BLaER1 treated with 17β-estradiol and CSF1 and Interleukin-3, amounts not matched to agents 10 nM and 100 nM (cell line): ENCODE measurements around the gene TGM1.
"Not testable (repeated sequence)": the region's sequence is repeated elsewhere in the genome, so short reads cannot be mapped to it uniquely, and the experiment has no call there.

Experiments used
- H3K27ac ChIP-seq, 11 experiments: shearing (Covaris generic); formaldehyde crosslinking; 2 replicates each; pipeline ENCODE4 v1.8.1; 2022
- H3K27me3 ChIP-seq, 11 experiments: shearing (Covaris generic); formaldehyde crosslinking; 2 replicates each; pipeline ENCODE4 v1.8.1; 2022
- H3K36me3 ChIP-seq, 11 experiments: shearing (Covaris generic); formaldehyde crosslinking; 2 replicates each; pipeline ENCODE4 v1.8.1; 2022
- H3K4me1 ChIP-seq, 10 experiments: shearing (Covaris generic); formaldehyde crosslinking; 2 replicates each; pipeline ENCODE4 v1.8.1; 2022
- H3K4me2 ChIP-seq, 11 experiments: shearing (Covaris generic); formaldehyde crosslinking; 2 replicates each; pipeline ENCODE4 v1.8.1; 2022
- H3K4me3 ChIP-seq, 10 experiments: shearing (Covaris generic); formaldehyde crosslinking; 2 replicates each; pipeline ENCODE4 v1.8.1; 2022
- H3K9ac ChIP-seq, 11 experiments: shearing (Covaris generic); formaldehyde crosslinking; 2 replicates each; pipeline ENCODE4 v1.8.1; 2022
- H3K9me3 ChIP-seq, 11 experiments: shearing (Covaris generic); formaldehyde crosslinking; replicated peaks in 1 of 11; 2 replicates each; pipeline ENCODE4 v1.8.1; 2022
- H4K20me1 ChIP-seq, 11 experiments: shearing (Covaris generic); formaldehyde crosslinking; 2 replicates each; pipeline ENCODE4 v1.8.1; 2022
- Cebpa-rat ChIP-seq, 11 experiments: shearing (Covaris generic); IDR thresholded peaks; 2 replicates each; pipeline ENCODE4 v1.8.1; 2022

Gene TGM1

DNA sequence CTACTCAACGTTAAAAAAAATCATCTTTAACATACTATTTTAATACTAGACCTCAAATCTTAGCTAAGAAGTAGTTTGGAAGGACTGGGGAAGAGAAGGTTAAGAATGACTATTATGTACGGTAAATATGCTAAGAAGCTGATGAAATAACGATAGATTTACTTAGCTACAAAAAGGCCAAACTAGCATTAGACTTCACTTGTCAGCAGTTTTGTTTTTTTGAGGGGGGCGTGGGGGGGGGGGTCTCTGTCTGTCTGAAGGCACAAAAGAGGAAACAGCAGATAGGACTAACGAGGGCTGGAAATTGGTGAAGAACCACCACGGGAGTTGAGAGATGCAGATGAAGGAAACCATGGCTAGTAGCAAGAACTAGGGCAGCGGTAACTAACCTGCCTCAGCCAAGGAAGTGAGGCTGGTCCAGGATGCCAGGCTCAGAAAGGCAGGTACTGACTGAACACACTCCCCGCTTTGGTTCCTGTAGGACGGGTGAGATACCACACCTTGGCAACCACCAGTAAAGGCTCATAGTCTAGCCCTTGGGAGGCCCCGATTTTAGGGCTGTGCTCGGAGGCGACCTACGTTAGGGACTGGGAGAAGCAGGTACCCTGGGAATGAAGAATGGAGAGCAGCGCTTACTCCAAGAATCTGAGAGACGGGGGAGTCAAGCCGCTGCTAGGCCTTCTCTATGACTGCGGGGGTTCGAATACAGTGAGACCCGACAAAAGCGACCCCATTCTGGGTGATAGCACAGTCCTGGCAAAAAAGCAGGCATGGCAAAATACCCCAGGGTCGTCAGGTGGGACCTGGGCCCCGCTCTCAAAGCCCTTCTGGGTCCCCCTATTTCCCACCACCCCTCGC is 31.5 kb downstream of the TGM1 start:
- H3K36me3 ChIP-seq, result peaks cover 34 to 61% (median 44%) of the 10 kb centered on the region in 11 experiments
- peak overlapping the region; percentile 72 to 93 (median 86) for H3K4me3 ChIP-seq
- no peak for TF ChIP-seq Cebpa-rat (IDR thresholded peaks at IDR 0.05)

DNA sequence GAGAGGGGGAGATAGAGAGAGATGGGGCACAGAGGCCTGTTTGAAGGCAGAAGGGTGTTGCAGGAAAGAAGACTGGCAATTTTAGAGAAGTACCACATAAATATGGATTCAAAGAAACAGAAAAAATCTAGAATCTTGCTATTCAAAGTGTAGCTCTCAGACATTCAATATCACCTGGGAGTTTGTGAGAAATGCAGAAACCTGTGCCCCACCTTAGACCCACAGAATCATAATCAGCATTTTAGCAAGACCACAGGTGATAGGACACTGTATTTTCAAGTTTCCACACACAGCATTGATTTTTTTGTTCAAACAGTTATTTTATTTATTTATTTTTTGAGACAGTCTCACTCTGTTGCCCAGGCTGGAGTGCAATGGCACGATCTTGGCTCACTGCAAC is 34.1 kb downstream of the TGM1 start:
- Histone ChIP-seq H3K4me2 (no peak overlapping the region), H3K9ac (0 out of 22 replicates have a peak overlapping the region, but pooled peaks of 1 of the 11 experiments have one; percentile 48)
- no peak for TF ChIP-seq Cebpa-rat (IDR thresholded peaks at IDR 0.05)

More for the DNA sequence above, 31.5 kb downstream of the TGM1 start:
- Histone ChIP-seq H3K9me3 (no peaks in the 10 kb centered on the region), H3K9ac (peak overlapping the region; percentile 78 to 92 (median 89)), H4K20me1 (peaks cover 0 to 23% (median 8%) of the 10 kb centered on the region in 11 experiments; a peak in 9 of 22 replicates), H3K27ac (peak overlapping the region; percentile 70 to 90 (median 85)), H3K4me1 (peaks cover 27 to 70% (median 39%) of the 10 kb centered on the region in 10 experiments), H3K27me3 (no peaks in the 10 kb centered on the region), H3K4me2 (peak overlapping the region; percentile 85 to 100 (median 97))

DNA sequence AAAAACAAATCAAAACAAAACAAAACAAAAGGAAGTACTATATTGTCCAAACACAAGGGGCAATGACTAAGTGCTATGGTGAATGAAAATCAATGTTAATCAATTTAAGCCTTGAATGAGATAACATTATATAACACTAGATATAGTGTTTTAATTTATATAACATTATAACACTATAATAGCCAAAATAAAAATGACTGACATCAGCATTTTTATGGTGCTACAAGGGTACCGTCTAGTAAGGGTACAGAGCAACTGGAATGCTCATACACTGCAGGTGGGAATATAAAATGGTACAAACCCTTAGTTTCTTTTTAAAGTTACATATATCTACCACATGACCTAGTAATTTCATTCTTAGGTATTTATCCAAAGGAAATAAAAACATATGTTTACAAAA is 36.5 kb downstream of the TGM1 start:
- Histone ChIP-seq H3K4me1 (peaks cover 7 to 44% (median 12%) of the 10 kb centered on the region in 10 experiments; a peak in 19 of 20 replicates), H3K27me3 (no peaks in the 10 kb centered on the region), H3K4me3 (no peak overlapping the region), H3K27ac (no peak overlapping the region), H3K4me2 (no peak overlapping the region), H3K9ac (no peak overlapping the region), H3K36me3 (peaks cover 20 to 58% (median 39%) of the 10 kb centered on the region in 11 experiments), H4K20me1 (peaks cover 0 to 52% (median 24%) of the 10 kb centered on the region in 11 experiments; a peak in 14 of 22 replicates), H3K9me3 (no peaks in the 10 kb centered on the region)
- no peak for TF ChIP-seq Cebpa-rat (IDR thresholded peaks at IDR 0.05)

More for the DNA sequence above, 34.1 kb downstream of the TGM1 start:
- no peak overlapping the region for H3K27ac ChIP-seq
- H3K4me3 ChIP-seq, result no peak overlapping the region
- no peaks in the 10 kb centered on the region for H3K9me3 ChIP-seq
- peaks cover 17 to 52% (median 22%) of the 10 kb centered on the region in 10 experiments for H3K4me1 ChIP-seq
- H3K27me3 ChIP-seq, result no peaks in the 10 kb centered on the region
- peaks cover 20 to 58% (median 39%) of the 10 kb centered on the region in 11 experiments; a peak in 21 of 22 replicates for H3K36me3 ChIP-seq
- H4K20me1 ChIP-seq, result peaks cover 0 to 42% (median 22%) of the 10 kb centered on the region in 11 experiments; a peak in 11 of 22 replicates

DNA sequence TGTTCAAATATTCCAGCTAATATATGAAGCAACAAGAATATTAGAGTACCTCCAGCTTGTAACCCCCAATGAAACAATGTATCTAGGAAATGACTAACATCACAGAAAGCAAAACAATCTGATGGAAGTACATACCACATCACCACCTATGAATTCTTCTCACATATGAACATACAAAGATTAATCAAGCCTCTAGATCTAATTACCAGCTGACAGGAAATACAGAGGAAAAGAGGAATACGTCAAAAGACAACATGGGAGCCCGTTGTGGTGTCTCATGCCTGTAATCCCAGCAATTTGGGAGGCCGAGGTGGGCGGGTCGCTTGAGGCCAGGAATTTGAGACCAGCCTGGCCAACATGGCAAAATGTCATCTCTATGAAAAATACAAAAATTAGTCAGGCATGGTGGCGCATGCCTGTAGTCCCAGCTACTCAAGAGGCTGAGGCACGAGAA is 38.3 kb downstream of the TGM1 start:
- H3K9me3 ChIP-seq, result no peaks in the 10 kb centered on the region
- H3K27ac ChIP-seq, result no peak overlapping the region
- H3K9ac ChIP-seq, result no peak overlapping the region
- H3K4me1 ChIP-seq, result peaks cover 0 to 31% (median under 1%) of the 10 kb centered on the region in 10 experiments; a peak in 7 of 20 replicates
- H3K4me2 ChIP-seq, result no peak overlapping the region
- no peak overlapping the region for H3K4me3 ChIP-seq
- H3K27me3 ChIP-seq, result no peaks in the 10 kb centered on the region
- H4K20me1 ChIP-seq, result peaks cover 0 to 70% (median 26%) of the 10 kb centered on the region in 11 experiments; a peak in 14 of 22 replicates
- TF ChIP-seq Cebpa-rat (IDR thresholded peaks at IDR 0.05), result no peak
- peaks cover 20 to 59% (median 44%) of the 10 kb centered on the region in 11 experiments for H3K36me3 ChIP-seq

DNA sequence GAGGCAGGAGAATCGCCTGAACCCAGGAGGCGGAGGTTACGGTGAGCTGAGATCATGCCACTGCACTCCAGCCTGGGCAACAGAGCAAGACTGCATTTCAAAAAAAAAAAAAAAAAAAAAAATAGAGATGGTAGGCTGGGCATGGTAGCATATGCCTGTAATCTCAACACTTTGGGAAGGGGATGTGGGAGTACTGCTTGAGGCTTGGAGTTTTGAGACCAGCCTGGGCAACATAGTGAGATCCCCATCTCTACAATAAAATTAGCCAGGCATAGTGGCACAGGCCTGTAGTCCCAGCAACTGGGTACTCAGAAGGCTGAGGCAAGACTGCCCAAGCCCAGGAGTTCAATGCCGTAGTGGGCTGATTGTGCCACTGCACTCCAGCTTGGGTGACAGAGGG is 40.0 kb downstream of the TGM1 start:
- not testable (repeated sequence) for H3K27ac ChIP-seq, H3K9me3 ChIP-seq, H3K4me3 ChIP-seq, H3K4me2 ChIP-seq, H3K9ac ChIP-seq, H3K27me3 ChIP-seq
- Histone ChIP-seq H3K4me1 (peaks cover 0 to 16% (median 0%) of the 10 kb centered on the region in 10 experiments; a peak in 2 of 20 replicates), H4K20me1 (peaks cover 0 to 68% (median 26%) of the 10 kb centered on the region in 11 experiments; a peak in 14 of 22 replicates), H3K36me3 (peaks cover 15 to 56% (median 40%) of the 10 kb centered on the region in 11 experiments)

DNA sequence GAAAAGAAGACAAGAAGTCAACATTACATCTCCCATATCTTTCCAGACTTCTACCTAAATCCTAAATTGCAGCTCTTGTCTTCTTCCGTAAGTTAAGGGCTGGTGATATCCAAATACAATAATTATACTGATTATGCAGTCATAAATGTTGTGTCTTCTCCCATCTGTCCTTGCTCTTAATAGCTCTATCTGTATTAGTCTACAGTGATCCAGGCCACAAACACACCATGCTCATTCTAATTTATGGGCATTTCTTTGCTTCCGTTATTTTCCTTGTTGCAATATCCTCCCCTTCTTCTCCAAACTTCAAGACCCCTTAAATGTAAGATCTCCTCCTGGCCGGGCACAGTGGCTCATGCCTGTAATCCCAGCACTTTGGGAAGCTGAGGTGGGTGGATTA is 43.5 kb downstream of the TGM1 start:
- 0 out of 22 replicates have a peak overlapping the region, but pooled peaks of 1 of the 11 experiments have one; percentile 13 for H3K9ac ChIP-seq
- H3K4me3 ChIP-seq, result no peak overlapping the region
- no peaks in the 10 kb centered on the region for H3K27me3 ChIP-seq
- H3K27ac ChIP-seq, result no peak overlapping the region
- H3K9me3 ChIP-seq, result no peaks in the 10 kb centered on the region
- peaks cover 14 to 20% (median 16%) of the 10 kb centered on the region in 10 experiments for H3K4me1 ChIP-seq
- H4K20me1 ChIP-seq, result peaks cover 0 to 38% (median 10%) of the 10 kb centered on the region in 11 experiments; a peak in 12 of 22 replicates
- H3K4me2 ChIP-seq, result no peak overlapping the region
- TF ChIP-seq Cebpa-rat (IDR thresholded peaks at IDR 0.05), result no peak
- peaks cover 7 to 41% (median 22%) of the 10 kb centered on the region in 11 experiments; a peak in 21 of 22 replicates for H3K36me3 ChIP-seq

DNA sequence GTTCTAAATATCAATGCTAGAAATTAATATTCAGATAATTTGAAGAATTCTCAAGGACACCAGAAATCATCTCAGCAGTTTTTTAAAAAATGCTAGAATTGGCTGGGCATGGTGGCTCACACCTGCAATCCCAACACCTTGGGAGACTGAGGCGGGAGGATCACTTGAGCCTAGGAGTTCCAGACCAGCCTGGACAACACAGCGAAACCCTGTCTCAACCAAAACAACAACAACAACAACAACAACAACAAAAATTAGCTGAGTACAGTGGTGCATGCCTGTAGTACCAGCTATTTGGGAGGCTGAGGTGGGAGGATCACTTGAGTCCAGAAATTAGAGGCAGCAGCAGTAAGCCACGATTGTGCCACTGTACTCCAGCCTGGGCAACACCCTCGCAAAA is 43.9 kb downstream of the TGM1 start:
- H4K20me1 ChIP-seq, result peaks cover 0 to 36% (median 10%) of the 10 kb centered on the region in 11 experiments; a peak in 11 of 22 replicates
- TF ChIP-seq Cebpa-rat (IDR thresholded peaks at IDR 0.05), result no peak
- H3K27me3 ChIP-seq, result no peaks in the 10 kb centered on the region
- no peak overlapping the region for H3K4me2 ChIP-seq
- H3K36me3 ChIP-seq, result peaks cover 6 to 43% (median 19%) of the 10 kb centered on the region in 11 experiments; a peak in 20 of 22 replicates
- 0 out of 22 replicates have a peak overlapping the region, but pooled peaks of 1 of the 11 experiments have one; percentile 26 for H3K9ac ChIP-seq
- peaks cover 18 to 25% (median 21%) of the 10 kb centered on the region in 10 experiments for H3K4me1 ChIP-seq
- H3K4me3 ChIP-seq, result no peak overlapping the region
- H3K27ac ChIP-seq, result no peak overlapping the region
- no peaks in the 10 kb centered on the region for H3K9me3 ChIP-seq

DNA sequence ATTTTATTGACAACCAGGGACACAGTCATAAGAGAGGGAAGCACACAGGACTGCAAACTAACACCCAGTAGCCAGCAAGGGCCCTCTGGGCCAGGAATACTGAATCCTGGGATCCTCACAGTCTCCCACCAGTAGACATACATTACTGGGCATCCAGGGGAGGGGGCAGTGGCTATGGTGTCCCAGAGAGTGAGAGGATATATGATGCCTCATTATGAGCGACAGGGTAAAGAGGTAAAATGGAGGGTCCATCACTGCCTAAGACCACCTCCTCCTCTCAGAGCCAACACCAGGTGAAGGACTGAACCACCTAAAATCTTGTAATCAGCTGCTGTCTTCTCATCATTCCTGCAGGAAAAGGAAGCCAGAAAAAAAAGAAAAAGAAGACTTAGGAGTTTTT is 46.1 kb downstream of the TGM1 start:
- Histone ChIP-seq H3K4me1 (peaks cover 32 to 39% (median 34%) of the 10 kb centered on the region in 10 experiments), H3K4me2 (peak overlapping the region in 3 of 11 experiments; percentile 82 to 96 (median 94); a peak in 2 of 22 replicates), H3K36me3 (peaks cover 6 to 46% (median 20%) of the 10 kb centered on the region in 11 experiments; a peak in 19 of 22 replicates), H3K27ac (peak overlapping the region in 8 of 11 experiments; percentile 85 to 92 (median 88); a peak in 13 of 22 replicates), H4K20me1 (peaks cover 0 to 22% (median 7%) of the 10 kb centered on the region in 11 experiments; a peak in 7 of 22 replicates), H3K9ac (peak overlapping the region in 6 of 11 experiments; percentile 4 to 90 (median 85); a peak in 4 of 22 replicates)
- not testable (repeated sequence) for H3K27me3 ChIP-seq, H3K9me3 ChIP-seq, H3K4me3 ChIP-seq
